ENCODE results near the gene ACTN4.

ACTN4 gene

GRCh38 chr19:38695832-38696728 lies 48.6 kb downstream of the ACTN4 start:
- Histone ChIP-seq H3K4me1 (ENCODE audit: control insufficient read depth in 1 of 2, insufficient read depth in 1 of 2, low read depth in 1 of 2, low read length in 1 of 2) (peaks cover 46 to 49% of the 10 kb centered on the region in 2 experiments), H3K27ac (peak overlapping the region; percentile 88), H3K36me3 (peaks cover 13% of the 10 kb centered on the region)

GRCh38 chr19:38696729-38697055 lies 49.2 kb downstream of the ACTN4 start:
- Histone ChIP-seq H3K4me1 (ENCODE audit: control insufficient read depth in 1 of 2, insufficient read depth in 1 of 2, low read depth in 1 of 2, low read length in 1 of 2) (peaks cover 45 to 46% of the 10 kb centered on the region in 2 experiments), H3K36me3 (peaks cover 19% of the 10 kb centered on the region), H3K27ac (no peak overlapping the region), H3K27me3 (no peaks in the 10 kb centered on the region), H3K4me3 (ENCODE audit: low read depth in 1 of 2, low read length in 1 of 2) (no peak overlapping the region), H3K9me3 (no peaks in the 10 kb centered on the region)
- no peak for TF ChIP-seq CTCF (IDR thresholded peaks at IDR 0.05)

More at GRCh38 chr19:38695832-38696728, 48.6 kb downstream of the ACTN4 start:
- Histone ChIP-seq H3K9me3 (no peaks in the 10 kb centered on the region), H3K4me3 (ENCODE audit: low read depth in 1 of 2, low read length in 1 of 2) (no peak overlapping the region), H3K27me3 (no peaks in the 10 kb centered on the region)
- TF ChIP-seq CTCF (IDR thresholded peaks at IDR 0.05): no peak

GRCh38 chr19:38697197-38697596 lies 49.7 kb downstream of the ACTN4 start:
- no peaks in the 10 kb centered on the region for H3K9me3 ChIP-seq
- H3K4me1 ChIP-seq (ENCODE audit: control insufficient read depth in 1 of 2, insufficient read depth in 1 of 2, low read depth in 1 of 2, low read length in 1 of 2): peaks cover 40 to 41% of the 10 kb centered on the region in 2 experiments
- no peak overlapping the region for H3K27ac ChIP-seq
- TF ChIP-seq CTCF (IDR thresholded peaks at IDR 0.05): no peak
- no peaks in the 10 kb centered on the region for H3K27me3 ChIP-seq
- peaks cover 24% of the 10 kb centered on the region for H3K36me3 ChIP-seq
- no peak overlapping the region for H3K4me3 ChIP-seq (ENCODE audit: low read depth in 1 of 2, low read length in 1 of 2)

- Histone ChIP-seq H3K27ac (no peak overlapping the region), H3K4me1 (ENCODE audit: control insufficient read depth in 1 of 2, insufficient read depth in 1 of 2, low read depth in 1 of 2, low read length in 1 of 2) (peaks cover 35 to 37% of the 10 kb centered on the region in 2 experiments), H3K27me3 (no peaks in the 10 kb centered on the region), H3K9me3 (no peaks in the 10 kb centered on the region), H3K4me3 (ENCODE audit: low read depth in 1 of 2, low read length in 1 of 2) (no peak overlapping the region), H3K36me3 (peaks cover 29% of the 10 kb centered on the region)
- TF ChIP-seq CTCF (IDR thresholded peaks at IDR 0.05): no peak
Observed at GRCh38 chr19:38697641-38698071, 50.2 kb downstream of the ACTN4 start.

GRCh38 chr19:38698225-38699026 lies 51.0 kb downstream of the ACTN4 start:
- Histone ChIP-seq H3K4me1 (ENCODE audit: control insufficient read depth in 1 of 2, insufficient read depth in 1 of 2, low read depth in 1 of 2, low read length in 1 of 2) (peaks cover 27 to 29% of the 10 kb centered on the region in 2 experiments), H3K27ac (no peak overlapping the region)
- no peak for TF ChIP-seq CTCF (IDR thresholded peaks at IDR 0.05)

More at GRCh38 chr19:38698225-38699026, 51.0 kb downstream of the ACTN4 start:
- Histone ChIP-seq H3K9me3 (no peaks in the 10 kb centered on the region), H3K27me3 (no peaks in the 10 kb centered on the region), H3K36me3 (peaks cover 36% of the 10 kb centered on the region), H3K4me3 (ENCODE audit: low read depth in 1 of 2, low read length in 1 of 2) (no peak overlapping the region)
